Activated T-cell treated with anti-CD3 and anti-CD28 coated beads, Interleukin-2, amount 50 U/mL, for 24 hours (primary cell): ENCODE measurements around the gene SYPL2.

Experiments used
- DNase-seq: peaks from one replicate; pipeline ENCODE4 v3.0.0-alpha.2; 2020
- H3K27ac Mint-ChIP-seq: 2 replicates; pipeline ENCODE4 v1.8.0; 2020; ENCODE audit warnings: mild to moderate bottlenecking, mixed read lengths
- H3K27me3 Mint-ChIP-seq: 2 replicates; pipeline ENCODE4 v1.8.0; 2020; ENCODE audit warnings: mixed read lengths
- H3K36me3 Mint-ChIP-seq: 2 replicates; pipeline ENCODE4 v1.8.0; 2020; ENCODE audit warnings: low read depth, mixed read lengths
- H3K4me1 Mint-ChIP-seq: 2 replicates; pipeline ENCODE4 v1.8.0; 2020; ENCODE audit warnings: low read depth, mixed read lengths
- H3K4me3 Mint-ChIP-seq: 2 replicates; pipeline ENCODE4 v1.8.0; 2020; ENCODE audit warnings: mild to moderate bottlenecking, moderate library complexity, mixed read lengths
- H3K9me3 Mint-ChIP-seq: 2 replicates; pipeline ENCODE4 v1.8.0; 2020; ENCODE audit warnings: mixed read lengths

SYPL2 gene

DNA sequence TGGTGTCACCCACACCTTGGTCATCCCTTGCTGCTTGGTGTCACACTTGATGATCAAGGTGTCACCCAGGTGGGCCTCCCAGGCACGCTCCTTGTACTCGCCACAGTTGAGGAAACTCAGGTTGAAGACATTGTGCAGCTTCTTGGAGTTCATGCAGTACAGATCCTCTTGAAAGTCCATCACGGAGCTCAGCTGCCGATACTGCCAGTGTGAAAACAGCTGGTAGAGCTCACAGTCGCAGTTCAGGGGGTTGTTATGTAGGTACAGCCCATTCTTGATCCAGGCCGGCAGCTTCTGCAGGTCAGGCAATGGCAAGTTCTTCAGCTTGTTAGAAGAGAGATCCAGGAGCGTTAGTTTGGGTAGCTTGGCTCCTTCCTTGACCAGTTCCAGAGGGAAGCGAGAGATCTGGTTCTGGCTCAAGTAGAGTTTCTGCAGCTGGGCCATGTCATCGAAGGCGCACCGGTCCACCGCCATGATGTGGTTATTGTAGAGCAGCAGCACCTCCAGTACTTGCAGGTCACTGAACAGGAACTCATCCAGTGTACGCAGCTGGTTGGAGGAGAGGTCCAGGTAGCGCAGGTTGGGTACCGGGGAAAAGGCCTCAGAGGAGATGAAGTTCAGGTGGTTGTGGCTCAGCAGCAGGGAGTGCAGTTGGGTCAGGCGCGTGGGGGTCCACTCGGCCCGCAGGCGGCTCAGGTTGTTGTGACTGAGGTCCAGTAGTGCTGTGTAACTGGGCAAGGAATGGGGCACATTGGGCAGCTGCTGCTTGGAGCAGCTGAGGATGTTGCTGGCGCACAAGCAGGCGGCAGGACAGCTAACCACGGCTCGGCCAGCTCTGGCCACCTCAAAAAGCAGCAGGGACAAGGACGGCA, 41.9 kb downstream of the SYPL2 start:
- no peaks in the 10 kb centered on the region for H3K9me3 Mint-ChIP-seq
- no peaks in the 10 kb centered on the region for H3K27me3 Mint-ChIP-seq
- H3K27ac Mint-ChIP-seq, result peak overlapping the region; percentile 88
- H3K4me3 Mint-ChIP-seq, result peak overlapping the region; percentile 83
- peaks cover 74% of the 10 kb centered on the region for H3K4me1 Mint-ChIP-seq
- peaks cover 3% of the 10 kb centered on the region for H3K36me3 Mint-ChIP-seq
- no peak for DNase-seq

- no peaks in the 10 kb centered on the region for H3K27me3 Mint-ChIP-seq
- peak overlapping the region; percentile 88 for H3K27ac Mint-ChIP-seq
- DNase-seq, result no peak
- peak overlapping the region; percentile 83 for H3K4me3 Mint-ChIP-seq
- no peaks in the 10 kb centered on the region for H3K9me3 Mint-ChIP-seq
- H3K4me1 Mint-ChIP-seq, result peaks cover 71% of the 10 kb centered on the region
- H3K36me3 Mint-ChIP-seq, result peaks cover 3% of the 10 kb centered on the region
Measured at GRCh38 chr1:109508873-109509175, 42.5 kb downstream of the SYPL2 start.

GRCh38 chr1:109509176-109510134, 43.1 kb downstream of the SYPL2 start, which contains the start of gene AMIGO1:
Gene AMIGO1 (minus strand): TSS chr1:109509727. CDS start chr1:109508912, 815 bp downstream.
- Mint-ChIP-seq H3K27me3 (no peaks in the 10 kb centered on the region), H3K4me1 (peaks cover 66% of the 10 kb centered on the region), H3K9me3 (no peaks in the 10 kb centered on the region), H3K4me3 (peak within 1 kb of the TSS; percentile 85), H3K36me3 (peaks cover 3% of the 10 kb centered on the region), H3K27ac (peak within 1 kb of the TSS; percentile 90)
- DNase-seq, result peak; percentile 82

DNA sequence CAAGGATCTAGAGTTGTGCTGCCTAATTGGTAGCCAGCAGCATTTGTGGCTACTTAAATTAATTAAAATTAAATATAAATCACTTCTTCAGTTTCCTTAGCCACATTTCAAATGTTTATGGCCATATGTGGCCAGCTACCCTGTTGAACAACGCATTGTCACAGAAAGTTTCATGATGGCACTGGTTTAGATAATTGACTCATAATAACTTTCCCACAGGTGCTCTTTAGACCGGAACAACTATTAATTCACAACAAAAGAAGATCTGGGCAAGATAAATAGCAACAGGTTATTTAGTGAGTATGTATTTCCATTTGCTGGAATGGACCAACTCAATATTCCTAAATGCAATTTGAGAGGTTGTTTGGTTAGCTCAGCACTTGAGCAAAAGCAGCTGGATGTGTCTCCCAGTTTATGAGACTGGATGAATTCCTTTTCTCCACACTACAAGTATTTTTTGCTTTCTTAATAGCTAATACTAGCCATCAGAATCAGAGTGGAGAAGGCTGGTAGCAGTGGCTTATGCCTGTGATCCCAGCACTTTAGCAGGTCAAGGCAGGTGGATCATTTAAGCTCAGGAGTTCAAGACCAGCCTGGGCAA, 46.9 kb downstream of the SYPL2 start:
- Mint-ChIP-seq H3K4me1 (peaks cover 32% of the 10 kb centered on the region), H3K9me3 (no peaks in the 10 kb centered on the region), H3K27ac (no peak overlapping the region), H3K36me3 (no peaks in the 10 kb centered on the region), H3K4me3 (no peak overlapping the region), H3K27me3 (no peaks in the 10 kb centered on the region)
- no peak for DNase-seq

DNA sequence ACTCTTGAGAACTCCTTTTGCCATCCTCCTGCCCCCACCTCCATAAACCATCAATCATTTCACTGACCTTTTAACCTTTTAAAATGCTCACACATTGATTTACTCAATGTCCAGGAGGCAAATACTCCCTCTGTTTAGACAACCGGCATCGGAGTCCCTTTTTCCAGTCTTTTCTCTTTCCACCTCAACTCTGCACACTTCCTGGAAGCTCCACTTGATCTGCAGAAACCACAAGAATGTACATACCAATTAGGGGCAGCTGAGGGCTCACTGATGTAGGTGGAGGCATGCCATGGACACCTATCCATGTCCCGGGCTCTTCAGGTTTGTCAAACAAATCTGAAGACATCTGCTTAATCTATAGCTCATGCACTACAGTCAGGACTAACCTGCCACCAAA, 48.5 kb downstream of the SYPL2 start:
- H3K27me3 Mint-ChIP-seq, result no peaks in the 10 kb centered on the region
- no peaks in the 10 kb centered on the region for H3K9me3 Mint-ChIP-seq
- no peaks in the 10 kb centered on the region for H3K36me3 Mint-ChIP-seq
- H3K4me1 Mint-ChIP-seq, result peaks cover 21% of the 10 kb centered on the region
- no peak for DNase-seq
- H3K4me3 Mint-ChIP-seq, result no peak overlapping the region
- H3K27ac Mint-ChIP-seq, result no peak overlapping the region

DNA sequence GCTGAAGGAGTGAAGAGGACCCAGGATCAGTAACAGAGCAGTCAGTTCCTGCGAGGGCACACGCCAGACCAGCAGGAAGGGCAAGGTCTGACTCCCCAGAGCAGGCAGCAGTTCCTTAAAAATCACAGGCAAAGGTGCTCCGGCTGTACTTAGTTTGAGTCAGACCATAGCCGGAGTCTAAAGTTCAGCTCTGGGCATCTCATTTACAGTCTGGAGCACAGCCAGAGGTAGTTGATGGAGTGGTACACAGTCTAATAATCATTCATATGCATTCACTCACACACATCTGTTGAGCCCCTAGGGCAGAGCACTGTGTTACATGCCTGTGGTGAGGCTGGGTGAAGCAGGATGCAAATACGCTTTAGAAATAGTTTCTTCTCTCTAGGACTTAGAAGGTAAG, 50.5 kb downstream of the SYPL2 start:
- H3K4me3 Mint-ChIP-seq, result no peak overlapping the region
- no peaks in the 10 kb centered on the region for H3K9me3 Mint-ChIP-seq
- H3K4me1 Mint-ChIP-seq, result peaks cover 3% of the 10 kb centered on the region
- H3K27me3 Mint-ChIP-seq, result no peaks in the 10 kb centered on the region
- DNase-seq, result no peak
- no peaks in the 10 kb centered on the region for H3K36me3 Mint-ChIP-seq
- no peak overlapping the region for H3K27ac Mint-ChIP-seq

- Mint-ChIP-seq H3K27me3 (no peaks in the 10 kb centered on the region), H3K4me1 (peaks cover 3% of the 10 kb centered on the region), H3K27ac (no peak overlapping the region), H3K4me3 (no peak overlapping the region), H3K36me3 (no peaks in the 10 kb centered on the region), H3K9me3 (no peaks in the 10 kb centered on the region)
- DNase-seq, result no peak
Measured at GRCh38 chr1:109517337-109517736, 51.0 kb downstream of the SYPL2 start.

DNA sequence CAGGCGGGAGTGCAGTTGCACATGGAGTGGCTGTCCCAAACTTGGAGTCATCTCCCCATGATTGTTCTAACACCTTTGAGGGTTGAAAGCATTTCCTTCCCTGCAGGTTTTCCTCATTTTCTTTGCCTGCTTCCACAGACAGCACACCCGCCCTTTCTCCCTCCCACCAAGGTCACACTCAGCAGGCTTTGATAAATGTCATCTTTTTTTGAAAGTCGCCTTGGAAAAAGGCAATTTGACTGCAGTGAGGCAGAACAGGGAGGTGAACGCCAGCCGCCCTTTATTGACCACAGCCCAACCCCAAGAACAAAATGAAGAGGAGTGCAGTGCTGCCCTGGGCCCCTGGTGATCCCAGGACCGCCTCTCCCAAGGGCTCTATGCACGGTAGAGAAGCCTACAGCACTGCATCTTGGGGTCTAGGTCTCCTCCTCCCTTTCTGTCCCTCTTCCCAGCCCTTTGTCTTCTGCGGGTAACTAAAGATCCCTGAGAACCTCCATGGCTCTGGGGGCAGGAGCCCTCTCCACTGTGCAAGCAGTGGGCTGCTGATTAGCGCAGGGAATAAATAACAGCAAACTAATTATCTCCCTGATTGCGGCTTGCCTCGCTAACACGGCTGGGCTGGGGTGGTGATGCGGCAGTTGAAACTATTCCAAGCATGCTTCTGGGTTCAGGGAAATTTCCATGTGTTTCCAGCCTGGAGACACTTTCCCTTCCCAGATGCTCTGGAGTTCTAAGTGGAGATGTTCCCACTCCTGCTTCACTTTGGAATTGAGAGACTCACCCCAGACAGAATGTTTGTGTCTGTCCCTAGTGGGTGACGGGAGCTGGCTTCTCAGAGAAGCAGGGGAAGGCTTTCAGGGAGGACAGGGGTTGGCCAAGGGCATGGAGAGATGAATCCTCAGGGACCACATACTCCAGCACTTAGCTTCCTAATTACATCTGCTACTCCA, 54.9 kb downstream of the SYPL2 start:
- DNase-seq, result no peak
- H3K4me3 Mint-ChIP-seq, result no peak overlapping the region
- no peaks in the 10 kb centered on the region for H3K4me1 Mint-ChIP-seq
- no peaks in the 10 kb centered on the region for H3K9me3 Mint-ChIP-seq
- H3K36me3 Mint-ChIP-seq, result no peaks in the 10 kb centered on the region
- no peak overlapping the region for H3K27ac Mint-ChIP-seq
- no peaks in the 10 kb centered on the region for H3K27me3 Mint-ChIP-seq

GRCh38 chr1:109522026-109522425, 55.7 kb downstream of the SYPL2 start:
- Mint-ChIP-seq H3K4me1 (no peaks in the 10 kb centered on the region), H3K9me3 (no peaks in the 10 kb centered on the region), H3K27ac (no peak overlapping the region), H3K36me3 (no peaks in the 10 kb centered on the region), H3K27me3 (no peaks in the 10 kb centered on the region), H3K4me3 (no peak overlapping the region)
- no peak for DNase-seq

- no peak for DNase-seq
- Mint-ChIP-seq H3K27me3 (no peaks in the 10 kb centered on the region), H3K36me3 (no peaks in the 10 kb centered on the region), H3K4me1 (no peaks in the 10 kb centered on the region), H3K27ac (no peak overlapping the region), H3K4me3 (no peak overlapping the region), H3K9me3 (no peaks in the 10 kb centered on the region)
Measured at GRCh38 chr1:109523706-109524105, 57.4 kb downstream of the SYPL2 start.

- H3K4me1 Mint-ChIP-seq, result peaks cover 16% of the 10 kb centered on the region
- no peak overlapping the region for H3K27ac Mint-ChIP-seq
- no peak overlapping the region for H3K4me3 Mint-ChIP-seq
- H3K9me3 Mint-ChIP-seq, result no peaks in the 10 kb centered on the region
- H3K36me3 Mint-ChIP-seq, result no peaks in the 10 kb centered on the region
- no peaks in the 10 kb centered on the region for H3K27me3 Mint-ChIP-seq
- DNase-seq, result no peak
Measured at GRCh38 chr1:109527098-109527811, 60.9 kb downstream of the SYPL2 start.

GRCh38 chr1:109527846-109528695, 61.7 kb downstream of the SYPL2 start:
- Mint-ChIP-seq H3K27ac (no peak overlapping the region), H3K4me3 (no peak overlapping the region), H3K27me3 (no peaks in the 10 kb centered on the region), H3K36me3 (no peaks in the 10 kb centered on the region), H3K4me1 (peaks cover 22% of the 10 kb centered on the region), H3K9me3 (no peaks in the 10 kb centered on the region)
- no peak for DNase-seq

GRCh38 chr1:109528712-109529111, 62.4 kb downstream of the SYPL2 start:
- Mint-ChIP-seq H3K27me3 (no peaks in the 10 kb centered on the region), H3K27ac (no peak overlapping the region), H3K4me1 (peaks cover 22% of the 10 kb centered on the region), H3K9me3 (no peaks in the 10 kb centered on the region), H3K36me3 (no peaks in the 10 kb centered on the region), H3K4me3 (no peak overlapping the region)
- DNase-seq, result no peak
